AG09319 (cell line): ENCODE results near the gene TNNI3.

Source experiments
- DNase-seq: peaks from one replicate; pipeline ENCODE4 v3.0.0-alpha.2; 2010; ENCODE audit warnings: low read depth; ENCODE audit errors: extremely low read depth
- CTCF ChIP-seq: IDR thresholded peaks from 2 replicates; pipeline ENCODE4 v1.5.1; 2011; ENCODE audit warnings: low read depth, mild to moderate bottlenecking, inconsistent platforms, low read length, moderate library complexity

The TNNI3 gene

GRCh38 chr19:55119053-55119452 is 38.5 kb downstream of the TNNI3 start:
- TF ChIP-seq CTCF, result no peak
- no peak for DNase-seq

- TF ChIP-seq CTCF, result no peak
- DNase-seq, result no peak
Measured at GRCh38 chr19:55118401-55118991, 39.0 kb downstream of the TNNI3 start.

GRCh38 chr19:55117663-55118391 is 39.7 kb downstream of the TNNI3 start:
- TF ChIP-seq CTCF, result no peak
- peak; percentile 96 for DNase-seq

GRCh38 chr19:55116859-55117662 is 40.5 kb downstream of the TNNI3 start, which contains the start of gene PPP1R12C:
TSS of gene PPP1R12C (minus strand) at chr19:55117637. CDS start at chr19:55117543, 94 bp downstream.
- no peak for DNase-seq
- TF ChIP-seq CTCF, result no peak

- no peak for TF ChIP-seq CTCF
- no peak for DNase-seq
Measured at GRCh38 chr19:55116232-55116858, 41.2 kb downstream of the TNNI3 start.

- TF ChIP-seq CTCF, result no peak
- no peak for DNase-seq
Measured at GRCh38 chr19:55115446-55116065, 42.0 kb downstream of the TNNI3 start.
